COR-L47 (cell line): ENCODE data around the gene APOB.
A peak's percentile ranks its signal among the peaks of the same experiment; 100 is the strongest.

Experiments used
- DNase-seq: peaks from one replicate; lab custom pipeline; 2025; lab: John Stamatoyannopoulos, UW

APOB gene

DNA sequence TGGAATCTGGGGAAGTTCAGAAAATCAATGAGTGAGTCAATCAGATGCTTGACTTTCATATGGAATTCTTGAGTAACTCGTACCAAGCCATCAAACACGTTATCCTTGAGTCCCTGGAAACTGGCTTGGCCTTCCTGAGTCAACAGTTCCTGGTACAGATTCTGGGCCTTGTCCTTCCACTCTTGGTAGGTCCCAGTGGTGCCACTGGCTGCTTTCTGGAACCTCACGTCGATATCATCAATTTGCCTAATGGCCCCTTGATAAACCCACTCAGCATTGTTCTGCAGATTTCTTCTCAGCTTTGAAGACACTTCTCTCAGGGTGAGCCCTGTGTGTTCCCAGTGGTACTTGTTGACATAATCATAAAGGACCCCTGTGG is 41.1 kb downstream of the APOB start:
- DNase-seq: no peak

DNA sequence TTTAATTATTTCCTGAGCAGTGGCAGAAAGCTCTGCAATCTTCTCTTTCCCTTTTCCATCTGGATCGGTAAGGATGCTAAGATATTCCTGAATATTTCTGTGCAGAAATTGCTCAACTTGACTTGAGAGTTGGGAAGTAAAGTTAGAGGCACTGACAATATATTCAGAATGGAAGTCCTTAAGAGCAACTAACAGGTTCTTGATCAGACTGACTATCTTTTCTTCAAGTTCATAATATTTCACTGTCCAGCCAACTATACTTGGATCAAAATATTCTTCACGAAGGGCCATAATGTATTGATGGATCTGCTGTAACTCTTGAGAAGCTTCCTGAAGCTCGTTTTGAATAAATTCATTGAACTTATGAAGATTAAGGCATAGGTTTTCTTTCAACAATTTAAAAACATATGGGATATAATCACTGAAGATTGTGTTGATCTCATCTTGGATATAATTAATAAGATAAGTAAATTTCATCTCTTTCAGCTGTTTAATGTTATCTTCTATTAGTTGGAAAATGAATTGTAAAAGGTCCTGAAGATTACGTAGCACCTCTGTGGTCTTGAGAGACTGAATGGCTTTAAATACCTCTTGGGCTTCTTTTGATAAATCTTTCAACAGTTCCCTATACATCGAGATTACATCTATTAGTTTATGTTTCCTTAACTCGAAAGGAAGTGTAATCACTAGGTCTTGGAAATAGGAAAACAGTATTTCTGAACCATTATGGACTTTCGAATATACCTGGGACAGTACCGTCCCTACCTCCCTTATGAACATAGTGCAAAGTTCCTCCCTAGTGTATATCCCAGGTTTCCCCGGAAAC is 41.7 kb downstream of the APOB start:
- DNase-seq: no peak

DNA sequence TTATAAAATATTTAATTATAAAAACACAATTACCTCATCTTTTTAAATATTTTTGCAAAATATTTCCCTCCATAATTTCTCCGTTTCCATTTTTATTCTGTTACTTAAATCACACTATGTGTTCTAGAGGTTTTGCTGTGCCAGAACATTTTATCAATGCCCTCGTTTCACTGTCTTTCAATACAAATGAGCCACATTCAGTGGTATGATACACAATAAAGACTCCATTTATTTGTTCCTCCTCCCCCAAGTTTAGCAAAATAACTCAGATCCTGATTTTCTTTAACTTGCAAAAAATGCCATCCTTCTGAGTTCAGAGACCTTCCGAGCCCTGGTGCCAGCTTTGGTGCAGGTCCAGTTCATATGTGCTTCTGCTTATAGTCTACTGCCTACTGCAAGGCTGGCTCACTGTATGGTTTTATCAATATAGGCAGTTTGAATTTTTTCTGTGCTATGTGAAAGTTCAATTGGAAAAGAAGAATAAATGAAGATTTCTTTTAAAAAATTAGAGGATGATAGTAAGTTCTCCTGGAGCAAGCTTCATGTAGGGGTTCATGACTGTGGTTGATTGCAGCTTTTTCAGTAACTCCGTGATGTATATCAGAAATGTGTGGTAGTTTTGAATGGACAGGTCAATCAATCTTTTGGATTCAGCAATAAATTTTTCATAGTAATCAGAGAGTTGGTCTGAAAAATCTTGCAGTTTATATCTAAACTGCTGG is 42.5 kb downstream of the APOB start:
- DNase-seq: no peak

- no peak for DNase-seq
Measured at GRCh38 chr2:20999906-21000645, 43.8 kb downstream of the APOB start.

DNA sequence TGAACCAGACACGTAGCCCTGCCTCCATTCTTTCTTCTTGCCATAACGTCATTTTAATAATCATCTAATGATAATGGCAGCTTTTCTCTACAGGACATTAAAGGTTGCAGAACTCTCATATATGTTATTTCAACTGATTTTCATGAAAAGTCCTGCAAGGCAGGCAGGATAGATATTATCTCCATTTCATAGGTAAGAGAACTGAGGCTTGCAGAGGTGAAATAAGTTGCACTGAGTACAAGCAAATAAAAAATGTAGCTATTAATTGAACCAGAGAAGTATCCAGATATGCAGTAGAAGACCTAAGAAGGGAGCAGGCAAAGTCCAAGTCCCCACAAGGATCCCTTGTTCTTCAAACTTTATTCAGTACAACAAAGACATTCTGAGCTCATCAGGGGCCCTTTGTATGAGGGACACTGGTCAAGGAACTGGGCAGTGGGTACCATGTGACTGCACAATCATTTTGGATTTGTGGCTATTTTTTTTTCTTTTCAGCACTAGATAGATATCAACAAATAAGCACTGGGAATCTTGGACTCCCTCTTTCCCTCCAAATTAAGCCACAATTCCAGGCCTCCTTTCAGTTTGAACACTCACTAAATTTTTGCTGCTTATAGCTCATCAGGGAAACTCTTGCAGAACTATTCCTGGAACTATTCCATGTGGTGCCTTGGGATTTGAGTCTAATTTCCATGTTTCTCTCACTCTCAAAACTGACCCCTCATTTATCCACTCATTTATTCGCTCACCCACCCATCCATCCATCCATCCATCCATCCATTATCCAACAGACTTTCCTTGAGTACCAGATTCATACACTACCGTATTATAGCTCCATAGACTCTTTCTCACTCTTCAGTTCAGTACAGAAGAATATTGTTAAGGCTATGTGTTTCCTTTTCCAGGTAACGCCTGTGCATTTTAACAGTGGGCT is 44.6 kb downstream of the APOB start:
- no peak for DNase-seq

DNA sequence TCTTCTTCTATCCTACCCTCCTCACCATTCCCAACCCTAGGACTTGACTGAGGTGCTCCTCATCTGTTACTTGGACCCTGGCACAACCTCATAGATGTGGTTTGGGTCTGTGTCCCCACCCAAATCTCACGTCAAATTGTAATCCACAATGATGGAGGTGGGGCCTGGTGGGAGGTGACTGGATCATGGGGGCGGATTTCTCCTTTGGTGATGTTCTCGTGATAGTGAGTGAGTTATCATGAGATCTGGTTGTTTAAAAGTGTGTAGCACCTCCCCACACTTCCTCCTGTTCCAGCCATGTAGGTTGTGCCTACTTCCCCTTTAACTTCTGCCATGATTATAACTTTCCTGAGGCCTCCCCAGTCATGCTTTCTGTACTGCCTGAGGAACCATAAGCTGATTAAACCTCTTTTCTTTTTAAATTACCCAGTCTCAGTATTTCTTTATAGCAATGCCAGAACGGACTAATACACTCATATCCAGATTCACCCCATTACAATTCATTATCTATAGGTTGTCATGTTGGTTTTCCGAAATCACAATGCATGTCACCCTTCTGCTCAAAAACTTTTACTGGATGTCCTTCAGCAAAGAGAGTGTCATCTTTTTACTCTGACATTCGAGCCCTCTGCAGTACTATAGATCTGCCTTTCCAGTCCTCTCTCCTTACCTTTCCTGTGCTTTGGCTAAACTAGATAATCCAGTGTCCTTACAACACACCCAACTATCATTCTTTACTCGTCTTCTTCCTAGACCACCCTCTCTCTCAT is 45.7 kb downstream of the APOB start:
- no peak for DNase-seq

DNA sequence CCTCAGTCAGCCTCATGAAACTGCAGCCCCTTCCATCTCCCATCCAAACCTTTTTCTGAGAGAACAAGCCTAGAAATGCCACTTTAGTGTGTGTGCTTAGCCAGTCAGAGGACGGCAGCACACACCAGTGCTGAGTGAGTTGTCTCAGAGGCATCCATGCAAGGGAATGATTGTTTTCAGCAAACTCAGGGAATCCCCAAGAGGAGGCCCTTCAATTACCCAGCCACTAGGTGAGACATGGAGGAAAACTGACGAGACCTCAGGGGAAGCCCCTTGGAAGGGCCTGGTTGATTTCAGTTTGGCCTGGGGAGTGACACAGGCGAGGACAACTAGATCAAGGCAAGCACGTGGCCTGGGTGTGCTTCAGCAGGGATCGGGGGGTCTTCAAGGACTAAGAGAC is 49.7 kb downstream of the APOB start:
- no peak for DNase-seq

- no peak for DNase-seq
Measured at GRCh38 chr2:20992201-20992711, 51.6 kb downstream of the APOB start.

DNA sequence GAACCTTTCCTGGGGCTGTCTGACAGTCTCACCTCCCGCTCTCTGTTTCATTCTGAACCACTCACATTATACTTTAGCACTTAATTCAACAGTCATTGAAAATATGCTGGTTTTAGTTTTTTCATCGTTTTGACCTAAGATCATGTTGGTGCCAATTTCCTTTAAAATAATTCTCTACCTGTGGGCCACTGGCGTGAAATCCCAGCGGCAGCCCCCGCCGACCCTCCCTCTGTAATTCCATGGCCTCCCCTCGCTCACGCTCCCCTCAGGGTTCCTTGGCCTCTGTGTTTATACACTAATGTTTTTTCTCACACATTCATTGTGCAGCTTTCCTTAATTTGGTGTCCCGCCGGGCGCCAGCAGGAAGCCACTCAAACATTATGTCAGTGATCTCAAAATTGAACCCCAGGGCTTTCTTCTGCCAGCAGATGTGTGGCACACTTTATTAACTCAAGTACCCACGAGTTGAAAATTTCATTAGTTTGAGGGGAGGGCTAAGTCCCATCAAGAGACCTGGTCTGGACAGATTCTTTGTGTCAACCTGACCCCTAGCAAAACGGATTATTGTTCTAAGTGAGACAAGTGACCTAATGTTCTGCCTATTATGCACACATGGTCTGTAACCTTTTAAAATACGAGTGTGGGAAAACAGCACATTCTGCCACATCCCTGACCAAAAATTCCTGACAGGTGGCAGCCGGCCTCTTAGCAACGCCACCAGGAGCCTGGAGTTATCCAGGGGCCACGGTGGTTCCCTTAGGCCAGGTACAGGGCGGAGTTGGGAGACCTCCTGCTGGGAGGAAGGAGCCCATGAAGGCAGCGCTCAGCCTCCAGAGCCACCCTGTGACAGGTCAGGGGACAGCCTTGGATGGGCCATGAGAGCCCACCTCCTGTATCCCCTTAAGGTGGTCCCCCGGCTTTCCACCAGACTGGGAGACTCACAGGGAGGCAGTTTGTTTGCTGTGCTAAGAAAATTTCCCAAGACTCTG is 53.1 kb downstream of the APOB start:
- peak; percentile 24 for DNase-seq

DNA sequence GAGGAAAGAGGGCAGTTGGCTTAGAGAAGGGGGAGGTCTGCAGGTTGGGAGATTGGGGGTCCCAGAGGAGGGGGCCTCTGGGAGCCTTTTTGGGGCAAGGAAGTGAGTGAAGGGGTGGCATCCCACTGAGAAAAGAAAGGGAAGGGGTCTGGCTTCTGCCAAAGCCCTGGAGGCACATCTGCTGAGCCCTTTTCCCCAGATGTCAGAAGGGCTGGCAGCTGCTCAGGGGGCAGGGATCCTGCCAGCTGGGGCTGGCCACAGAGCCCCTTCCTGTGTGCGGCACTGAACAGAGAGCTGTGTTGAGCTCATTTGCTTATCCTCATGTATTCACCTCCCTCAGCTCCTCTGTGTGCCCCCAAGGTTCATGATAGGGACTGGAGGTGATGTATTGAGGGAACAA is 54.5 kb downstream of the APOB start:
- no peak for DNase-seq

GRCh38 chr2:20988905-20989304 is 55.0 kb downstream of the APOB start:
- DNase-seq: no peak

DNA sequence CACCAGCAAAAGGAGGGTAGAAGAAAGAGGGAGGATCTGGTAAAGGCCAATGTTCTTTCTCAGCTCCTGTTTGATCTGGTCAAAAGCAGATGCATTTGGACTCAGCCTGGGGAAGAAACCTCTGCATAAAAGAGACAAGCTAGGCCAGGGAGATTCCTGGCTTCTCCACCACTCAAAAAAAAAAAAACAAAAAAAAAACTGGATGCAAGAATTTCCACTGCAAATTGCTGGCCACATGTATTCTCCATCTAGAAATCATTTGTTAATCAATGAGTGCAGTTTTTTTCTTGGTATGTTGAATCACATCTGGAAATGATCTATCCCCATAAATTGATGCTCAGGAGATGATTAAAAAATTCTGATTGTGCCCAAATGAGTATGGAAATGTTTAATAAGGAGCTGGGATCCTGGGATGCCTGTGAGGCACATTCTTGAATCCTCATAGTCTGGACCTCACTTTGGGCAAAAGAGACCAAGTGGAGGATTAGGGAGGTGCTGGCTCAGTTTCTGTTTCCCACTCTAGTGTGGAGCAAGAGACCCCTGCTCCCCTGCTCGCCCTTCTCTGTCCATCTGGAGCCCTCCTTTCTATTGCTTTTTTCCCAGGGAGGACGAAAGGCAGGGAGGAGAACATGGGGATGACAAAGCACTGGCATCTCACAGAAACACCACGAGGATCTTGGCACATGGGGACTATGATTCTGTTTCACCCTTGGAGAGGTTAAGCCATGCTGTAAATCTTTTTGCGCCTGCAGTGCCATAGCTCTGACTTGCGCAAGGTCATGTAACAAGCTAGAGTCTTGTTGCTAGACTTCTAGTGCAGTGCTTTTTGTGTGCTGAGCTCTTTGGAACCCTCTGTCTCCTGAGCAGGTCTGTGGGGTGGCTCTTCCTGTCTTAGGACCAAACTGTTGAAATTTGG is 57.6 kb downstream of the APOB start:
- no peak for DNase-seq

DNA sequence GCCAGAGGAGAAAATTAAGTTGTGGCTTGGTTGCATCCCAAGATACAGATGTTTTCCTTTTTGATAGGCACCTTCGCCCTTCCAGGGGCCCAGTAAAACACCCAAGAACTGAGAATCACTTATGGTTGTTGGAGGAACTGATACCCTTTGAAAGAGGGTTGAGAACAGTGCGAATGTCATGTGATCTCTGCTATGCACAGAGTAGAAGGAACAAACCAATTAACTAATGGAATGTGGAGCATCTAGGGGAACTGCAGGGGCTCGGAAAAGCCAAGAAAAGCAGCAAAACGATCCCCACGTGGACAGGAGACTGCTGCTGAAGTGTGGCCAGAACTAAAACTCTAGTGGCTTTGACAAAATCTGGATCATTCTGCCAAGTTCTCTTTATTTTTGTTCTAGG is 58.8 kb downstream of the APOB start:
- DNase-seq: no peak

DNA sequence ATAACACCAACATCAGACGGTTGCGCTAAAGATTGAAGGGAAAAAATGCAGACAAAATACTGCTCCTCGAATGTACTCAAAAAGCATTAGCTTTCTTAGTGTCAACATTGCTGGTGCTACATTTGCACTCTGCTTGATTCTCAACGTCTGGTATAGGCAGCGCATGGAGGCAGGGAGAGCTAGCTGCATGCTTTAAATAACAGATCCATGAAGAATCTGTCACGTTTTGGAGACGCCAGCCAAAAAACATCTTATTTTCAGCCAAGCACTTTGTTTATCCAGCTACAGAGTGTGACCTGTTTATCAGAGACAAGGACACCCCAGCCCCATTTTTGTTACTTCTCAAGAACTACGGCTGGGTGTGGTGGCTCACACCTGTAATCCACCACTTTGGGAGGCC is 59.5 kb downstream of the APOB start:
- DNase-seq: no peak

DNA sequence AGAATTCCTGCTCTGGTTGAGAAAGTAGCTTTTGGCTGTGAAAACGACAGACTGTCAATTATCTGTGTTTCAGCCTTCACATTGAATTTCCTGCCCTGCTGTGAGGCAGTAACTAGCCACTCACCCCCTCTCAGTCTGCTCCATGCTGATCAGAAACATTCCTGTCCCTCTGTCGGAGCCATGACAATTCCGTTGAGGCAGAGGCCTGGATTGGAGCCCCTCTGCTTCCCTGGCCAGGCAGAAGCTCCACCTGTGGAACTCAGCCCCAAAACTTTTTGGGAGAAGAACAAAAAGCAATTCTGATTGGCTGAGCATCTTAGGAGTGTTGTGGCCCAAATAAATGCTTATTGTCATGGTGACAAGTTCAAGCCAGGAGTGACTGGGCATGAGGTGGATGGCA is 60.0 kb downstream of the APOB start:
- no peak for DNase-seq

DNA sequence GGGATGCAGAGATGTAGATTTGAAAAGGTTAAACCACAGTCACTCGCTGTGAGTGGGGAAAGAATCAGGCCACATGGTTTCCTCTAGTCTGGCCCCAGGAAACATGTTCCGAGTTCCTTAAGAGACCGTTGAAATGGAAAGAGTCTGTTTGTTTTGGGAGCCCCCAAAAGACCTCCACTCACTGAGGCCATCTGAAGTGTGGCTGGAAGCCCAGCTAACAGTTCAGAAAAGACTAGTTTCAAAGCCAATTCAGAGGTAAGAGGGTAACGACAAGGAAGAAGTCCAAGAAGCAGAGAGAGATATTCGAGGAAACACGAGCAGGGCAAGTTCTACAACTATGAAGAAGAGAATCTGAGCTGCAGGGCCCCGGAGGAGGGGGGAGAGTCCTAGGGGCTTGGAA is 61.0 kb downstream of the APOB start:
- DNase-seq: no peak

DNA sequence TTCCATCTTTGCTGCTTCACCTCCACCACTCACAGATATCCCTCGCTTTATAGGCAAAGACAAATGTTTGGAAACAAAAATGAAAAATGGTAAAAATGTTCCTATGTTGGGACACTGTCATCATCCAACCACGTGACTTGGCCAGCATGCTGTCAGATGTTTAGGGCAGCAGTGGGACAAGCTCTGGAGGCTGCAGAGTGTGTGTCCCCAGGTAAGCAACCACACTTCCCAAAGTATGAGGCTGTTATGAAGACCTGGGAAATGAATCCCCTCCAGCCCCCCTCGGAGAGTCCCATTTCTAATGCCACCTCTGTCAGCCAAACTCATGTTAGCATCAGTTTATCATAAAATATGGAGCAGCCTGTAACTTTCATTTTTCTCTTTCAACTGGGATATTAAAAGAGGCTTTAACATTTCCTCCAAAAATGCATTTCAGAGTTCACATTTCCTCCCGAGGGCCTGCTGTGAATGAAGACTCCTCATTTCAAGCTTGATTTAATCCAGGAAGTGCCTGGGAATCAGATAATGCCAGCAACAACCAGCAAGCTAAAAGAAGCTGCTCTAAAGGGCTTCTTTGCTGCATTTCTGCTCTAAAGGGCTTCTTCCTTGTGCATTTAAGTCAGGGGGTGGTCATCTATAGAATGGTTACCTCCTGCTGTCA is 66.2 kb downstream of the APOB start:
- DNase-seq: no peak

GRCh38 chr2:20976527-20976926 is 67.3 kb downstream of the APOB start:
- DNase-seq: no peak
